Activated CD8-positive, alpha-beta memory T cell treated with anti-CD3 and anti-CD28 coated beads for 24 hours (primary cell): Measurements from ENCODE around the gene MT1A.
A peak's percentile ranks its signal among the peaks of the same experiment; 100 is the strongest.
"Not testable (repeated sequence)": the region's sequence is repeated elsewhere in the genome, so short reads cannot be mapped to it uniquely, and the experiment has no call there.

Experiments
- DNase-seq: peaks from one replicate; pipeline ENCODE4 v3.0.0-alpha.2; 2020

MT1A gene

DNA sequence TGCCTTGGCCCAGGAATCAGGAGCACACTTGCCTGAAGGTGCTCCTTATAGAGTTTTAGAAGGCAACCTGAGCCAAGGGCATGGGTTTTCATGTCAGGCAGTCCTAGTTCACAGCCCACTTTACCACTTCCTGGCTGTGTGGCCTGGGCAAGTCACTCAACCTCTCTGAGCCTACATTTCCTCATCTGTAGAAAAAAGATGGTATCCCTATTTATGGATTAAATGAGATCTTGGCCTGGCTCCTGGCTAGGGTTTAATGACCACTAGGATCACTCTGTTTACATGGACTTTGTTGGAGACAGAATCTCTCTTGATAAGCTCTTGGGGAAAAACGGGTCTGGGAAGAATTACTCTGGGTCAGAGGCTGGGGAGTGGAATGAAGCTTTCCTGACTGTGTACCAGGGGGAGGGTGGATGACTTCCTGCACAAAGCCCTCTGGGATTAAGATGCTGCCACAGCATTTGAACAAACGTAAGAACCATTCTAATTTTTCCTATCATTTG, 27.8 kb upstream of the MT1A start:
- no peak for DNase-seq

GRCh38 chr16:56611281-56611833, 27.1 kb upstream of the MT1A start:
- DNase-seq: no peak

DNA sequence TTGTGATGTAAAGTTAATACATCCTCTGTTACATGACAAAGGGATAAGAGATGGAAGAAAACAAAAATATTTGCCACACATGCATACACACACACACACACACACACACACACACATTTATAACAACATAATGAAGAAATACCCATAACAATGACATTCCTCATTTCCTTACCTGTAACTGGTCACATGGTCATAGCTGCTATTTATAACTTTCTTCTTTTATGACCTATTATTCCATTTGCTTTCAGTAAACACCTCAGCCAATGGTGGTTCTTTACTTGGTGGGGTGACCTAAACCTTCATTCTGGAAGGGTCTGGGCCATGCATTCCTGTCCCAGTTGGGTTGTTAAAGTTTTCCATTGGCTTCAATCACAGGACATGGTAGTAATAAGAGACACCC, 24.8 kb upstream of the MT1A start:
- no peak for DNase-seq

- DNase-seq: no peak
Observed at GRCh38 chr16:56614549-56614991, 23.9 kb upstream of the MT1A start.

- no peak for DNase-seq
Observed at GRCh38 chr16:56615353-56615752, 23.1 kb upstream of the MT1A start.

- no peak for DNase-seq
Observed at GRCh38 chr16:56616608-56617211, 21.8 kb upstream of the MT1A start.

- DNase-seq: peak; percentile 73
Observed at GRCh38 chr16:56617212-56618085, 21.0 kb upstream of the MT1A start.

GRCh38 chr16:56618138-56618537, 20.3 kb upstream of the MT1A start:
- no peak for DNase-seq

- DNase-seq: no peak
Observed at GRCh38 chr16:56620339-56620897, 18.0 kb upstream of the MT1A start.

DNA sequence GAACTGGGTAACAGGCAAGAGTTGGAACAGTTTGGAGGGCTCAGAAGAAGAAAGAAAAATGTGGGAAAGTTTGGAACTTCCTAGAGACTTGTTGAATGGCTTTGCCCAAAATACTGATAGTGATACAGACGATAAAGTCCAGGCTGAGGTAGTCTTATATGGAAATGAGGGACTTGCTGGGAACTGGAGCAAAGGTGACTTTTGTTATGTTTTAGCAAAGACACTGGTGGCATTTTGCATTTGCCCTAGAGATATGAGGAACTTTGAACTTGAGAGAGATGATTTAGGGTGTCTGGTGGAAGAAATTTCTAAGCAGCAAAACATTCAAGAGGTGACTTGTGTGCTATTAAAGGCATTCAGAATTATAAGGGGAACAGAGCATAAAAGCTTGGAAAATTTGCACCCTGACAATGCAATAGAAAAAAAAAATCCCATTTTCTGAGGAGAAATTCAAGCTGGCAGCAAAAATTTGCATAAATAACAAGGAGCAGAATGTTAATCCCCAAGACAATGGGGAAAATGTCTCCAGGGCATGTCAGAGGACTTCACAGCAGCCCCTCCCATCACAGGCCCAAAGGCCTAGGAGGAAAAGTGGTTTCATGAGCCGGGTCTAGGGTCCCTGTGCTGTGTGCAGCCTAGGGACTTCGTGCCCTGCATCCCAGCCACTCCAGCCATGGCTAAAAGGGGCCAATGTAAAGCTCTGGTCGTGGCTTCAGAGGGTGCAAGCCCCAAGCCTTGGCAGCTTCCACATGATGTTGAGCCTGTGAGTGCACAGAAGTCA, 16.6 kb upstream of the MT1A start:
- not testable (repeated sequence) for DNase-seq

DNA sequence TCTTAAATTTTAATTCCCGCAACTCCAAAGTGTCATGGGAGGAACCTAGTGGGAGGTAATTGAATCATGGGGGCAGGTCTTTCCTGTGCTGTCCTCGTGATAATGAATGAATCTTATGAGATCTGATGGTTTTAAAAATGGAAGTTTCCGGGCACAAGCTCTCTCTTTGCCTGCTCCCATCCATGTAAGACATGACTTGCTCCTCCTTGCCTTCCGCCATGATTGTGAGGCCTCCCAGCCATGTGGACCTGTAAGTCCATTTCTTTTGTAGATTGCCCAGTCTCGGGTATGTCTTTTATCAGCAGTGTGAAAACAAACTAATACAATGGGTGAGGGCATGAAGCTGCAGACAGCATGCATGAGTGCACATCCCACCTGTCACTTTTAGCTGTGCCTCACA, 15.3 kb upstream of the MT1A start:
- not testable (repeated sequence) for DNase-seq

- no peak for DNase-seq
Observed at GRCh38 chr16:56623637-56624036, 14.8 kb upstream of the MT1A start.

- DNase-seq: peak; percentile 84
Observed at GRCh38 chr16:56625140-56625942, 13.1 kb upstream of the MT1A start, which contains the start of gene MT1E. MT1E (plus strand) TSS chr16:56625781; CDS start chr16:56625852, 71 bp downstream.

- no peak for DNase-seq
Observed at GRCh38 chr16:56625943-56626654, 12.4 kb upstream of the MT1A start.

GRCh38 chr16:56626685-56627084, 11.8 kb upstream of the MT1A start:
- no peak for DNase-seq

DNA sequence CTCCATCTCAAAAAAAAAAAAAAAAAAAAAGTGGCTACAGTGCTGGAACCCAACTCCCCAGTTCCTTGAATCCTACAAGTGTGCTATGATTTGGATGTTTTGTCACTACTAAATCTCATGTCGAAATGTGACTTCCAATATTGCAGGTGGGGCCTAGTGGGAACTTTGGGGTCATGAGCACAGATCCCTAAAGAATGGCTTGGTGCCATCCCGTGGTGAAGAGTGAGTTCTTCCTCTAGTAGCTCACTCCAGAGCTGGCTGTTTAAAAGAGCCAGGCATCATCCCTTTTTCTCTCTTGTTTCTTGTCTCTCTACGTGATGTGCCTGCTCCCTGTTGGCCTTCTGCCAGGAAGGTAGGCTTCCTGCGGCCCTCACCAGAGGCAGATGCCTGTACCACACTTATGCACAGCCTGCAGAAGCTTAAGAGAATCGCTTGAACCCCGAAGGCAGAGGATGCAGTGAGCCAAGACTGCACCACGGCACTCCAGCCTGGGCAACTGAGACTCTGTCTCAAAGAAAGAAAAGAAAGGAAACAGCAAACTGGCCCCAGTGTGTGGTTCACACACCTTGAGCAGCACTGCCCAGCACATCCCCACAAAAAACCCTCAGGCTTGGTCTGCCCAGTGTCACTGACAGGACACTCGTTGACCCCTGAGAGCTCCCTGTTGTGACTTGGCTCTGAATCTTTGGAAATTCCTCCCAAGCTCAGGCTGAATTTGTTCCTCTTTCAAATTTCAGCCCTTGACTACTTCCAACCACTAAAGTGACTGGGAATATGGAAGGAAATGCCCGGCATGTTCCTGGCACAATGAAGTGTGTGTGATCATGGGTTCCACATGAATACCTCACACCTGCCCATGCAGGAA, 9.7 kb upstream of the MT1A start:
- DNase-seq: no peak

GRCh38 chr16:56629531-56629930, 8.9 kb upstream of the MT1A start:
- no peak for DNase-seq

GRCh38 chr16:56630134-56630533, 8.3 kb upstream of the MT1A start:
- no peak for DNase-seq

DNA sequence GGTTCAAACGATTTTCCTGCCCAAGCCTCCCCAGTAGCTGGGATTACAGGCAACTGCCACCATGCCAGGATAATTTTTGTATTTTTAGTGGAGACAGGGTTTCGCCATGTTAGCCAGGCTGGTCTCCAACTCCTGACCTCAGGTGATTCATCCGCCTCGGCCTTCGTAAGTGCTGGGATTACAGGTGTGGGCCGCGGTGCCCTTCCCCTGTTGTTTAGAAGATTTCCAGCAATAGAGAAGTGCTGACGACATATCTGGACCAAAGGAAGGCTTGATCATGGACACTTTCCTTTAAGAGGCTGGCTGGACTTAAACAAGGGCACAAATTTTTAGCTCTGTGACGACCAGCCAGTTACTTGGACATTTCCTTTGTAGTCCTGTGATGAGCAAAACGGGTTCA, 7.3 kb upstream of the MT1A start:
- no peak for DNase-seq

- DNase-seq: no peak
Observed at GRCh38 chr16:56631832-56632155, 6.7 kb upstream of the MT1A start.
